Inflammatory macrophage (primary cell): ENCODE results near the gene SDR42E2.
"Not testable (repeated sequence)": the region's sequence is repeated elsewhere in the genome, so short reads cannot be mapped to it uniquely, and the experiment has no call there.

Experiments
- DNase-seq, 2 donors: peaks; one replicate each; pipeline ENCODE4 v3.0.0-alpha.2; 2020 to 2022

SDR42E2 gene

GRCh38 chr16:22214889-22215288 is 52.6 kb downstream of the SDR42E2 start:
- DNase-seq, result no peak

- peak; percentile 25 to 32 for DNase-seq
These were observed 54.0 kb downstream of the SDR42E2 start for GRCh38 chr16:22216191-22216831.

GRCh38 chr16:22216832-22217225 is 54.5 kb downstream of the SDR42E2 start:
- DNase-seq, result not testable (repeated sequence)

GRCh38 chr16:22217890-22218730 is 55.8 kb downstream of the SDR42E2 start:
- peak; percentile 9 to 23 for DNase-seq

GRCh38 chr16:22219389-22220068 is 57.2 kb downstream of the SDR42E2 start:
- no peak for DNase-seq

- no peak for DNase-seq
These were observed 57.7 kb downstream of the SDR42E2 start for GRCh38 chr16:22220069-22220440.

GRCh38 chr16:22220714-22221113 is 58.4 kb downstream of the SDR42E2 start:
- no peak for DNase-seq

- DNase-seq, result no peak
These were observed 59.7 kb downstream of the SDR42E2 start for GRCh38 chr16:22222006-22222405.

GRCh38 chr16:22222998-22223397 is 60.7 kb downstream of the SDR42E2 start:
- DNase-seq, result no peak

GRCh38 chr16:22225060-22225459 is 62.8 kb downstream of the SDR42E2 start:
- DNase-seq, result no peak

- DNase-seq, result no peak
These were observed 67.6 kb downstream of the SDR42E2 start for GRCh38 chr16:22229889-22230288.

- DNase-seq, result no peak
These were observed 70.2 kb downstream of the SDR42E2 start for GRCh38 chr16:22232277-22233036.

GRCh38 chr16:22233037-22233372 is 70.7 kb downstream of the SDR42E2 start:
- DNase-seq, result no peak

GRCh38 chr16:22235839-22236745 is 73.8 kb downstream of the SDR42E2 start:
- no peak for DNase-seq

GRCh38 chr16:22239131-22239805 is 77.0 kb downstream of the SDR42E2 start:
- no peak for DNase-seq

GRCh38 chr16:22240023-22240710 is 77.9 kb downstream of the SDR42E2 start:
- peak in 1 of 2 donors; percentile 3 for DNase-seq
